ENCODE results near the gene WFS1.

DNA sequence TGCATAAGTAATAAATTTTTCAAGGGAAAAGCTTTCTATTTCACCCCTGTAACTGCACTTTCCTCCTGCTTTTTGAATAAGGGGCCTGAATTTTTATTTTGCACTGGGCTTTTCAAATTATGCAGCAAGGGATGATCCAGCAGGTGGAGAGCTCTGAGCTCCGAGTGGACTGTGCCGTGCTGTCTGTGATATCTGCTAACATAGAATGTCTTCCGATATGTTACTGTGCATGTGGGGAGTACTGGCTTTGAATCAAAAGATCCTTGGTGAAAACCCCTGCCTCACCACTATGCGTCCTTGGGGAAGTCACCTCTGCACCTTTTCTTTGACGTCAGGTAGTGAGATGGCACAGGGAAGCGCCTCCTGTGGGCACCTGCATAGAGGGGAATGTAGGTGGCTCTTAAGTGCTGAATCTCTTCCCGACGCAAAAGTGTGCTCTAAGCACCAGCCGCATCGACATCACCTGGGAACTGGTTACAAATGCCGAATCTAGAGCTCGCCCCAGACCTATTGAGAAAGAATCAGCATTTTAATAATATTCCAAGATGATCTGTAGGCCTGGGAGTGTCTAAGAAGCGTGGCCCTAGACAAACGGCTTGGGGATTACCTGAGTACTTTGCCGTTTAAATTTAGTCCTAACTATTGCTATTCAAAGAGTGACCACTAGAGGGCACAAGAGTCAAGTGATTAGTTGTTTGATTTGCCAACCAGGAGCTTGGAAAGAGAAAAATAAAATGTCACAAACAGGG, 19.2 kb upstream of the WFS1 start:
- TF ChIP-seq POLR2A (IDR thresholded peaks at IDR 0.05; ENCODE audit: borderline replicate concordance, extremely low read depth, insufficient read depth, insufficient read length): no peak
- no peak for TF ChIP-seq POLR2AphosphoS5 (IDR thresholded peaks at IDR 0.05; ENCODE audit: low read depth, low read length)
- TF ChIP-seq, protein P1, sequence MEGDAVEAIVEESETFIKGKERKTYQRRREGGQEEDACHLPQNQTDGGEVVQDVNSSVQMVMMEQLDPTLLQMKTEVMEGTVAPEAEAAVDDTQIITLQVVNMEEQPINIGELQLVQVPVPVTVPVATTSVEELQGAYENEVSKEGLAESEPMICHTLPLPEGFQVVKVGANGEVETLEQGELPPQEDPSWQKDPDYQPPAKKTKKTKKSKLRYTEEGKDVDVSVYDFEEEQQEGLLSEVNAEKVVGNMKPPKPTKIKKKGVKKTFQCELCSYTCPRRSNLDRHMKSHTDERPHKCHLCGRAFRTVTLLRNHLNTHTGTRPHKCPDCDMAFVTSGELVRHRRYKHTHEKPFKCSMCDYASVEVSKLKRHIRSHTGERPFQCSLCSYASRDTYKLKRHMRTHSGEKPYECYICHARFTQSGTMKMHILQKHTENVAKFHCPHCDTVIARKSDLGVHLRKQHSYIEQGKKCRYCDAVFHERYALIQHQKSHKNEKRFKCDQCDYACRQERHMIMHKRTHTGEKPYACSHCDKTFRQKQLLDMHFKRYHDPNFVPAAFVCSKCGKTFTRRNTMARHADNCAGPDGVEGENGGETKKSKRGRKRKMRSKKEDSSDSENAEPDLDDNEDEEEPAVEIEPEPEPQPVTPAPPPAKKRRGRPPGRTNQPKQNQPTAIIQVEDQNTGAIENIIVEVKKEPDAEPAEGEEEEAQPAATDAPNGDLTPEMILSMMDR (IDR thresholded peaks at IDR 0.05 in 2 of 3, conservative IDR thresholded peaks at IDR 0.05 in 1 of 3; ENCODE audit: borderline replicate concordance in 1 of 3, insufficient read depth in 1 of 3, low read depth in 2 of 3, low read length in 2 of 3): peak; percentile 55 to 92 (median 85); a peak in 5 of 6 replicates
- no peak for TF ChIP-seq CEBPB (IDR thresholded peaks at IDR 0.05; ENCODE audit: low read depth)
- TF ChIP-seq ZNF274 (IDR thresholded peaks at IDR 0.05; ENCODE audit: low read depth, low read length): no peak
- no peak for TF ChIP-seq SIN3A (IDR thresholded peaks at IDR 0.05; ENCODE audit: low read depth)
- TF ChIP-seq SP1 (IDR thresholded peaks at IDR 0.05; ENCODE audit: low read depth): no peak
- TF ChIP-seq, protein P2, sequence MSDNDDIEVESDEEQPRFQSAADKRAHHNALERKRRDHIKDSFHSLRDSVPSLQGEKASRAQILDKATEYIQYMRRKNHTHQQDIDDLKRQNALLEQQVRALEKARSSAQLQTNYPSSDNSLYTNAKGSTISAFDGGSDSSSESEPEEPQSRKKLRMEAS (IDR thresholded peaks at IDR 0.05): no peak
- no peak for TF ChIP-seq EGR1 (IDR thresholded peaks at IDR 0.05; ENCODE audit: low read depth)
- TF ChIP-seq EZH2 (IDR thresholded peaks at IDR 0.05): no peak
- TF ChIP-seq, protein P3, sequence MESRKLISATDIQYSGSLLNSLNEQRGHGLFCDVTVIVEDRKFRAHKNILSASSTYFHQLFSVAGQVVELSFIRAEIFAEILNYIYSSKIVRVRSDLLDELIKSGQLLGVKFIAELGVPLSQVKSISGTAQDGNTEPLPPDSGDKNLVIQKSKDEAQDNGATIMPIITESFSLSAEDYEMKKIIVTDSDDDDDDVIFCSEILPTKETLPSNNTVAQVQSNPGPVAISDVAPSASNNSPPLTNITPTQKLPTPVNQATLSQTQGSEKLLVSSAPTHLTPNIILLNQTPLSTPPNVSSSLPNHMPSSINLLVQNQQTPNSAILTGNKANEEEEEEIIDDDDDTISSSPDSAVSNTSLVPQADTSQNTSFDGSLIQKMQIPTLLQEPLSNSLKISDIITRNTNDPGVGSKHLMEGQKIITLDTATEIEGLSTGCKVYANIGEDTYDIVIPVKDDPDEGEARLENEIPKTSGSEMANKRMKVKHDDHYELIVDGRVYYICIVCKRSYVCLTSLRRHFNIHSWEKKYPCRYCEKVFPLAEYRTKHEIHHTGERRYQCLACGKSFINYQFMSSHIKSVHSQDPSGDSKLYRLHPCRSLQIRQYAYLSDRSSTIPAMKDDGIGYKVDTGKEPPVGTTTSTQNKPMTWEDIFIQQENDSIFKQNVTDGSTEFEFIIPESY (IDR thresholded peaks at IDR 0.05; ENCODE audit: extremely low read depth, insufficient replicate concordance, low read length): no peak

All from HCT116 (cell line).